Lower lobe of right lung (tissue), 2 donors: Measurements from ENCODE around the gene RAB10. TPM values are rescaled to one million over a fixed set of nuclear protein-coding genes. Genes with fewer than 3 reads are reported as not detected.
"Not testable (repeated sequence)": the region's sequence is repeated elsewhere in the genome, so short reads cannot be mapped to it uniquely, and the experiment has no call there.

ENCODE experiments used
- ATAC-seq, 2 donors: fragments of 200-7000 bp; cut with Tn5 transposase; one replicate each; pipeline ENCODE4 v1.9.1; 2020 to 2022; ENCODE audit warnings: mild to moderate bottlenecking in 2 of 2, moderate library complexity in 2 of 2
- DNase-seq: peaks from one replicate; pipeline ENCODE4 v3.0.0-alpha.2; 2020
- H3K27ac ChIP-seq: fragments of 200-600 bp; one replicate; pipeline ENCODE4 v1.8.0; 2022
- H3K27me3 ChIP-seq: fragments of 200-600 bp; one replicate; pipeline ENCODE4 v1.8.0; 2022; ENCODE audit warnings: low read depth
- H3K36me3 ChIP-seq: fragments of 200-600 bp; one replicate; pipeline ENCODE4 v1.8.0; 2022; ENCODE audit warnings: mild to moderate bottlenecking
- H3K4me1 ChIP-seq: fragments of 200-600 bp; one replicate; pipeline ENCODE4 v1.8.0; 2022
- H3K4me3 ChIP-seq: fragments of 200-600 bp; one replicate; pipeline ENCODE4 v1.8.0; 2022; ENCODE audit warnings: mild to moderate bottlenecking
- H3K9me3 ChIP-seq: fragments of 200-600 bp; one replicate; pipeline ENCODE4 v1.8.0; 2022
- CTCF ChIP-seq: fragments of 200-600 bp; IDR thresholded peaks from one replicate; pipeline ENCODE4 v1.8.0; 2022; ENCODE audit warnings: antibody characterized with exemption, mild to moderate bottlenecking
- intact Hi-C: fragments of 100-400 bp; cut with DNase I; formaldehyde crosslinking; loops from one replicate; pipeline ENCODE4 v1.11.0; 2022
- total RNA-seq: library from RNA; stranded (reverse); fragmentation: NEBNext Ultra II Directional; extraction: Animal tissue kit (Norgen Biotek cat#: 25700); gene quantifications from one replicate; pipeline ENCODE4 v1.2.1, GENCODE V29; 2021
- donor health status: DM: no; HTN: yes; CAD: no; lungs with severe emphysema.

The RAB10 gene
- total RNA-seq, 1 donor from 2014 or later: 113 TPM

- DNase-seq (no peak), ATAC-seq (no peak)
- H3K4me1 ChIP-seq: peaks cover 23% of the 10 kb centered on the region
- no peaks in the 10 kb centered on the region for H3K27me3 ChIP-seq
- no peak overlapping the region for H3K4me3 ChIP-seq
- no peaks in the 10 kb centered on the region for H3K36me3 ChIP-seq
- H3K9me3 ChIP-seq: no peaks in the 10 kb centered on the region
- peak overlapping the region; percentile 57 for H3K27ac ChIP-seq
- intact Hi-C loops: no loop called here
- no peak for TF ChIP-seq CTCF
Measured at GRCh38 chr2:26017464-26018183, 16.3 kb upstream of the RAB10 start.

- ATAC-seq: peak; percentile 97 to 99
- no peak for TF ChIP-seq CTCF
- peak; percentile 81 for DNase-seq
- Histone ChIP-seq H3K27ac (peak overlapping the region; percentile 57), H3K9me3 (no peaks in the 10 kb centered on the region), H3K4me1 (peaks cover 16% of the 10 kb centered on the region), H3K27me3 (no peaks in the 10 kb centered on the region), H3K4me3 (no peak overlapping the region), H3K36me3 (no peaks in the 10 kb centered on the region)
- intact Hi-C loops: no loop called here
Measured at GRCh38 chr2:26018184-26019055, 15.5 kb upstream of the RAB10 start.

DNA sequence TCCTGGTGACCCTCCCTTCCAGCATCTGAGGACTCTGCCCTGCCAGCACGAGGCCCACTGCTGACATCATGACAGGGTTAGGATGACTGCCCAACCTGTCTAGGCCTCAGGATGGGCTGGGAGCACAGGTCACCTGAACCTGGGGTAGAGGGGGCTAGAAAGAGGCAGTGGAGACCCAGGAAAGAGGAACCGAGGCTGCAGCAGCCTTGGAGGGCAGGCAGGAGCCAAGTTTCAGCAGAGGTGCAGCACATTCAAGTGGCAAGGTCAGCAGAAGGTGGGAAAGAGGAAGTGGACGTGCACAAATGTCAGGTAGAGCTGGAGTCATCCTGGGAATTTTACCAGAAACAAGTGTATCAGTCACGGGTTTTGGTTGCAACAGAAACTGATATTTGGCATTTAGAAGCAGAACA lies 13.6 kb upstream of the RAB10 start:
- ATAC-seq (no peak), DNase-seq (no peak)
- Histone ChIP-seq H3K4me1 (peaks cover 16% of the 10 kb centered on the region), H3K27ac (no peak overlapping the region), H3K4me3 (no peak overlapping the region), H3K9me3 (no peaks in the 10 kb centered on the region), H3K27me3 (no peaks in the 10 kb centered on the region), H3K36me3 (no peaks in the 10 kb centered on the region)
- intact Hi-C loops: no loop called here
- TF ChIP-seq CTCF: no peak

GRCh38 chr2:26024260-26024659 lies 9.6 kb upstream of the RAB10 start:
- intact Hi-C loops: no loop called here
- ATAC-seq (no peak), DNase-seq (no peak)
- Histone ChIP-seq H3K4me1 (no peaks in the 10 kb centered on the region), H3K9me3 (no peaks in the 10 kb centered on the region), H3K27ac (no peak overlapping the region), H3K4me3 (no peak overlapping the region), H3K36me3 (no peaks in the 10 kb centered on the region), H3K27me3 (no peaks in the 10 kb centered on the region)
- TF ChIP-seq CTCF: no peak

DNA sequence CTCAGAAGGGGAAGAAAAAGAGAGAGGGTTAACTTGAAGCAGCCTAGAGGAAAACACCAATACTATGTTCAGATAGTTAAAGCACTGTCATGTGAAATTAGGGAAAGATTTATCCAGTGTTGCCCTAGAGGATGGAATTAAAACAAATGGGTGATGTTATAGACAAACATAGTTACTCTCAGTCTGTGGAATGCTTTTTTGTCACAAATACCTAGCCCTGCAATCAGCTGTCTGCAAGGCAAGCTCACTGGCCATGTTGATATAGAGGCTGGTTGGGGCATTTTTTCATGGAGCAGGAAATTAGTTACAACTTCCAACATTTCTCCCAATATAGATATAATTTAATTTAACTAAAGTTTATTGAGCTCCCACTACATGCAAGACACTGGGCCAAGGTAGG lies 8.4 kb upstream of the RAB10 start:
- no peaks in the 10 kb centered on the region for H3K9me3 ChIP-seq
- DNase-seq (no peak), ATAC-seq (no peak)
- H3K4me1 ChIP-seq: no peaks in the 10 kb centered on the region
- H3K4me3 ChIP-seq: no peak overlapping the region
- H3K27ac ChIP-seq: no peak overlapping the region
- H3K27me3 ChIP-seq: no peaks in the 10 kb centered on the region
- intact Hi-C loops: no loop called here
- TF ChIP-seq CTCF: no peak
- H3K36me3 ChIP-seq: no peaks in the 10 kb centered on the region

GRCh38 chr2:26028083-26028482 lies 5.8 kb upstream of the RAB10 start:
- H3K4me1 ChIP-seq, H3K27me3 ChIP-seq, intact Hi-C loops, H3K36me3 ChIP-seq, H3K27ac ChIP-seq, ATAC-seq, H3K4me3 ChIP-seq, DNase-seq, H3K9me3 ChIP-seq: not testable (repeated sequence)

GRCh38 chr2:26032586-26033269 lies 1.2 kb upstream of the RAB10 start:
- DNase-seq, H3K9me3 ChIP-seq, intact Hi-C loops, H3K27me3 ChIP-seq, ATAC-seq: not testable (repeated sequence)
- H3K4me3 ChIP-seq: peak overlapping the region; percentile 91
- peaks cover 26% of the 10 kb centered on the region for H3K4me1 ChIP-seq
- H3K27ac ChIP-seq: peak overlapping the region; percentile 97
- peaks cover 14% of the 10 kb centered on the region for H3K36me3 ChIP-seq
